Measurements from ENCODE around the gene TRMU. TPM values are rescaled to one million over a fixed set of nuclear protein-coding genes. Genes with fewer than 3 reads are reported as not detected.

The TRMU gene
- total and polyA plus RNA-seq, 2 of the 8 experiments (the other 6 are each of a cell fraction or from before 2014, with no cell fraction given): 43.4 to 70.6 TPM

- TF ChIP-seq CHD1 (IDR thresholded peaks at IDR 0.05; ENCODE audit: low read depth, low read length) (no peak), POLR2AphosphoS5 (IDR thresholded peaks at IDR 0.05; ENCODE audit: low read depth, low read length) (no peak), CREB1 (IDR thresholded peaks at IDR 0.05) (no peak), GABPA (IDR thresholded peaks at IDR 0.05; ENCODE audit: borderline replicate concordance, insufficient read depth, low read length) (no peak)
Observed at GRCh38 chr22:46289244-46289891, 46.1 kb upstream of the TRMU start (continued).
